Subcutaneous adipose tissue (tissue), 4 donors: ENCODE data around the gene FUT9. TPM values are rescaled to one million over a fixed set of nuclear protein-coding genes. Genes with fewer than 3 reads are reported as not detected.

Source experiments
- total RNA-seq, 4 donors: library from RNA; depleted of rRNA; stranded (reverse); fragments of >200 nt; gene quantifications; one replicate each; pipeline ENCODE4 v1.1.0, GENCODE V29; 2016
- TF ChIP-seq, protein P1 (sequence below): fragments of 450-650 bp; IDR thresholded peaks from one replicate; pipeline ENCODE4 v1.5.1; 2016; ENCODE audit warnings: low read depth, mild to moderate bottlenecking, control low read depth, antibody characterized with exemption, moderate library complexity

FUT9 gene
- total RNA-seq, 4 donors from 2014 or later, result not detected

DNA sequence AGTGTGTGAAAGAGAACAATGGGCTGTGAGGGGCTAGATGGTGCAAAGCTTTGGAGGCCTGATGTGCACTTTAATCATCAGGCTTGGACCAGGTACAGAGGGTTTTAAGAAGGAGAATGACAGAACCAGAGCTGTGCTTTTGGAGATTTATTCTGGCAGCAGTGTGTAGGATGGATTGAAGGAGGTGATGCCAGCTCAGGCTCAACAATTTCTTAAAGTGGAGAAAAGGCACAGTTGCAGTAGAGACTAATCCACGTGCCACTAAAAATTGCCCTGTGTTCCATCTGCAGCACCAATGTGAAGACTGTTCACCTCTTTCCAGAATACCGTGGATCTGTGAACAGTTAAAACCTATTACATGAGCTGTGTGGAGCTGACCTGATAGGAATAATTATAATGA lies 134.7 kb downstream of the FUT9 start:
- TF ChIP-seq, protein P1, sequence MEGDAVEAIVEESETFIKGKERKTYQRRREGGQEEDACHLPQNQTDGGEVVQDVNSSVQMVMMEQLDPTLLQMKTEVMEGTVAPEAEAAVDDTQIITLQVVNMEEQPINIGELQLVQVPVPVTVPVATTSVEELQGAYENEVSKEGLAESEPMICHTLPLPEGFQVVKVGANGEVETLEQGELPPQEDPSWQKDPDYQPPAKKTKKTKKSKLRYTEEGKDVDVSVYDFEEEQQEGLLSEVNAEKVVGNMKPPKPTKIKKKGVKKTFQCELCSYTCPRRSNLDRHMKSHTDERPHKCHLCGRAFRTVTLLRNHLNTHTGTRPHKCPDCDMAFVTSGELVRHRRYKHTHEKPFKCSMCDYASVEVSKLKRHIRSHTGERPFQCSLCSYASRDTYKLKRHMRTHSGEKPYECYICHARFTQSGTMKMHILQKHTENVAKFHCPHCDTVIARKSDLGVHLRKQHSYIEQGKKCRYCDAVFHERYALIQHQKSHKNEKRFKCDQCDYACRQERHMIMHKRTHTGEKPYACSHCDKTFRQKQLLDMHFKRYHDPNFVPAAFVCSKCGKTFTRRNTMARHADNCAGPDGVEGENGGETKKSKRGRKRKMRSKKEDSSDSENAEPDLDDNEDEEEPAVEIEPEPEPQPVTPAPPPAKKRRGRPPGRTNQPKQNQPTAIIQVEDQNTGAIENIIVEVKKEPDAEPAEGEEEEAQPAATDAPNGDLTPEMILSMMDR, result no peak

DNA sequence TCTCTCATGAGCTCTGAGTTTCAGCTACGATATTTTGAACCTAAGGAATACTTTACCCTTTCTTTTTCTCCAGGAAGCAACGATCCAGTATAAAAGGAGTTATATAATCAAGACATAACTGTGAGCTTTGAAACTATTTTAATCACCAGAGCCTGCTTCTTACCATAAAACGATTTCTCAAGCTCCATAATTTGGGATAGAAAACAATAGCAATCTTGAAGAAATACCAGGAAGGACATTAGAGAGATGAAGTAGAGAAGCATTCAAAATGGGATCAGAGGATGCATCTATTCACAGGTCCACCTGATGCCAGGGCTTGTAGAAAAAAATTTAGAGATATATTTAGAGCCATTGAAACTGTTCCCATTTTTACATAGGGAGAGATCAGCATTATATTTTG lies 135.9 kb downstream of the FUT9 start:
- TF ChIP-seq, protein P1, result no peak

DNA sequence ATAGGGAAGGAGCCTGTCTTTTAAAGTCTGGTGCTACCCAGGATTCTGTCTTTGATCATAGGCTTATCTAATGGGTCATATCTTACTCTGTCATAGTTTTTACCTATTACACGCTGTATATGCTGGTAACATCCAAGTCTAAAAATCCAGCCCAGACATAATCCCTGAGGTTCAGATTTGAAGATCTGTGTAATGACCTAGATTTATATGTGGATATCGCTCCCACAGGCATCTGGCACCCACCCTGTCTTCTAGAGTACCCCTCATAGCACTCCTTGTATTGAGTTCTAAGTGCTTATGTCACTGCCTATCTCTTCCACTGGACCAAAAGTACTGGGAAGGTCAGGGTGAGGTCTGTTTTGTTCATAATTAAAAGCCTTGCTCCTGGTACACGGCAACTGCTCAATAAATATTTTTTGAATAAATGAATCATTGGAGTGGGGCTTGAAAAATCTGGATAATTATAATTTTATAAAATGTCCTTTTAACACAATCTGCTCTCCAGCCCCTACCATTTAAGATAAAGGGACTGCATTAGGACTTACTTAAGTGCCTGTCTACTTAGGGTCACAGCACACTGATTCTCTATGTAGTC lies 136.4 kb downstream of the FUT9 start:
- TF ChIP-seq, protein P1, result no peak

DNA sequence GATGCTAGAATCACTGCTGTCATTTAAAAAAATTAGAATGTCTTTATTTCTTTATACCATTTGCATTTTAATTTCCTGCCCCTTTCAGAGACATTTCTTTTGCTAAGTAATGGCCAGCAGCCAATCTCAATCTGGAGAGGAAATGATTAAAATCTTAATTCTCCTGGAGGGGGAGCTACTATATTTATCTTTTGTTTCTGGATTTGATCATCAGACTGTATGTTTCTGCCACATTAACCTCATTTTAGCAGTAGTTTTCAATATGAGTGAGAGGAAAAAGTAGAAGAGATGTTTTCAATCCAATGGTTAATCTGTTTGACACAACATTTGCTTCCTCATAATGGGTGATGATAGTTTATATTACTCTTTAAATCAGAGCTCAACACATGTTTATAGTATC lies 138.0 kb downstream of the FUT9 start:
- TF ChIP-seq, protein P1, result no peak

DNA sequence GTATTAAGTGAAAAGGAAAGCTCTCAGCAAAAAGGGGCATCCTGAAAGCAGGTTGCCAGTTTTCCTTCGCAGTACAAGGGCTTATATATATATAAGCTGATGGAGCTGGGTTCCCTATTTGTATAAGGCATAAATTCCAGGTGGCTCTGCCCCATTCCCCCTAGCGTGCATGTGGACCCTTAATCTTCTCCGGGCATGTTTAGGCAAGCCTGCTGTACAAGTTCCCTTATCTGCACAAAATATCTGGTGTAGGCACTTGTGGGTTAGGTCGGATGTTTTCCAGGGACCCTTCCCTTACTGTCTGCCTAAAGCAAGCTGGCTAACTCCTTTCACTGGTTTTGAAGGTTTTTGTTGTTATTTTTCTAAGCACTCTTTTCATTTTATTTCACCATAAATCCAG lies 140.7 kb downstream of the FUT9 start:
- TF ChIP-seq, protein P1, result no peak

DNA sequence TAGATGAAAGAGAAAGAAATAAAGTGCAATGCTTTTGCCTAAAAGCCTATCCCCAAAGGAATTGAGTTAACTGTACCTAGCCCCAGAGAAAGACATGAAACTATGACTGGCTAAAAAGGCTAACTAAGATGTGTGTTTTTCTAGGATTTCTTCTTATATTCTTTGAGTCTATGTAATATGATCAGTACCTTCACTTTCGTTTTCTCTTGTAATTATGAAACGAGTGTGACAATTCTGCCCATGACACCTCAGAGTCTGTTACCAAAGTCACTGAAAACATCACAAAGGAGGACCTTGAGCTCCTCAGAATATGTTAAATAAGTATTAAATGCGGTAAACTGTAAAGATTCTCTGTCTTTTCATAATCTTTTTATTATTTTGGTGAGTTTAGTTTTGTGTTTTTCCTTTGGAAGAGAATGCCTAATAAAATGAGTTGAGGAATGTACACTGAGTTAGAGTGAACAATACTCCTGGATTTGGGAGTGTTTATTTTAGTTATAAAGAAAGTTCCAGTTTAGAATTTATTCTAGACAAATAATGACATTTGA lies 141.3 kb downstream of the FUT9 start:
- TF ChIP-seq, protein P1, result no peak

DNA sequence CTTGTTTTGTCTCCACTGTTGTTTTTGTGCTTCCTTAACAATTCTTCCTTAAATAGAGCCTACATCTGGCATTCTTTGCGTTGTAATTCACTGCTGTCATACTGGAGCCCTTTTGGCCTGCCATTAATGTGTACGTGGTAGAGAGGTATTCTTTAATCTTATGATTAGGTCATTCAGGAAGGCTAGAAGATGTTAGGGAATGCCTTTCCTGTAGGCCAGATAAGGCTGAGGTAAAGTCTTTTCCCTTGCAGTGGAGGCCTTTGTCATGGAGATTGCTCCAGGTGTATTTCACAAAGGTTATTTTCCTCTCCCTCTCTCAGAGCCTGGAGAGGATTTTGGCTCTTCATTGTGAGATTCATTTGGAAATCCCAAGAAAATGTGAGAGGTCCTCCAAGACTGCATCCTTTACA lies 146.9 kb downstream of the FUT9 start:
- TF ChIP-seq, protein P1, result no peak
